Nephron (organoid): Measurements from ENCODE around the gene TRIM2.
A peak's percentile ranks its signal among the peaks of the same experiment; 100 is the strongest.

Experiments used
- H3K27ac Mint-ChIP-seq, 3 experiments: 2 replicates each; pipeline ENCODE4 v1.8.0; 2020; ENCODE audit warnings: mixed read lengths in 3 of 3, mild to moderate bottlenecking in 2 of 3, moderate library complexity in 1 of 3
- H3K27me3 Mint-ChIP-seq: 2 replicates; pipeline ENCODE4 v1.8.0; 2021; ENCODE audit warnings: low read depth, mild to moderate bottlenecking, moderate library complexity, mixed read lengths
- H3K36me3 Mint-ChIP-seq: 2 replicates; pipeline ENCODE4 v1.8.0; 2020; ENCODE audit warnings: low read depth, mixed read lengths
- H3K4me1 Mint-ChIP-seq: 2 replicates; pipeline ENCODE4 v1.8.0; 2020; ENCODE audit warnings: mixed read lengths
- H3K4me3 Mint-ChIP-seq, 3 experiments: 2 replicates each; pipeline ENCODE4 v1.8.0; 2020; ENCODE audit warnings: mild to moderate bottlenecking in 3 of 3, mixed read lengths in 3 of 3, moderate library complexity in 2 of 3
- H3K9me3 Mint-ChIP-seq: 2 replicates; pipeline ENCODE4 v1.8.0; 2020; ENCODE audit warnings: mixed read lengths
- CTCF ChIP-seq, 3 experiments: fragments of 200-600 bp; sonication (generic); IDR thresholded peaks; one replicate each; pipeline ENCODE4 v1.5.0; 2021; ENCODE audit warnings: antibody characterized with exemption in 3 of 3; ENCODE audit not compliant: unreplicated experiment in 3 of 3

Gene TRIM2

GRCh38 chr4:153221783-153222706 is 17.8 kb downstream of the TRIM2 start:
- Mint-ChIP-seq H3K4me1 (peaks cover 33% of the 10 kb centered on the region), H3K27ac (peak overlapping the region; percentile 98 to 100 (median 98)), H3K36me3 (peaks cover 33% of the 10 kb centered on the region), H3K27me3 (peaks cover 7% of the 10 kb centered on the region), H3K9me3 (no peaks in the 10 kb centered on the region), H3K4me3 (peak overlapping the region; percentile 95 to 98 (median 98))
- no peak for TF ChIP-seq CTCF (IDR thresholded peaks at IDR 0.05; ENCODE audit: unreplicated experiment in 3 of 3)

GRCh38 chr4:153222707-153223426 is 18.6 kb downstream of the TRIM2 start:
- H3K36me3 Mint-ChIP-seq = peaks cover 34% of the 10 kb centered on the region
- peak overlapping the region; percentile 95 to 98 (median 98) for H3K4me3 Mint-ChIP-seq
- peaks cover 7% of the 10 kb centered on the region for H3K27me3 Mint-ChIP-seq
- no peaks in the 10 kb centered on the region for H3K9me3 Mint-ChIP-seq
- no peak for TF ChIP-seq CTCF (IDR thresholded peaks at IDR 0.05; ENCODE audit: unreplicated experiment in 3 of 3)
- peak overlapping the region; percentile 98 to 100 (median 98) for H3K27ac Mint-ChIP-seq
- H3K4me1 Mint-ChIP-seq = peaks cover 36% of the 10 kb centered on the region

DNA sequence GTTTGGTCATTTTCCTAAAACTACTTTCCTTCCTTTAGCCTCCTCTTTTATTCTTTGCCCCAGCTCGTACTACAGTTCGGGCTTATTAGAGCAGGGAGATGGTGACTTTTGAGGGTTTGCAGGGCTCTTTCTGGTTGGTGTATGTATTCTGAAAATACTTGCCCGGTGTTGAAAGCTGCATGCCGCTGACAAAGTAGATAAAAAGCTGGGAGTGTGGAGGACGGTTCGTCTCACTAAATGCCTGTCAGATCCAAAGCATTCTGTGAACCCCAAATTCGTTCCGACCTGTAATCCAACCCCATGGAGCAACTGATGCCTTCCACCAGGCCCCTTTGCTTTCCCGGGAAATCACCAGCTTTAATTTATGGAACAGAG is 19.2 kb downstream of the TRIM2 start:
- peaks cover 3% of the 10 kb centered on the region for H3K27me3 Mint-ChIP-seq
- peak overlapping the region; percentile 97 to 100 (median 98) for H3K27ac Mint-ChIP-seq
- no peaks in the 10 kb centered on the region for H3K9me3 Mint-ChIP-seq
- peaks cover 42% of the 10 kb centered on the region for H3K4me1 Mint-ChIP-seq
- peak overlapping the region; percentile 95 to 98 (median 98) for H3K4me3 Mint-ChIP-seq
- TF ChIP-seq CTCF (IDR thresholded peaks at IDR 0.05; ENCODE audit: unreplicated experiment in 3 of 3) = no peak
- peaks cover 37% of the 10 kb centered on the region for H3K36me3 Mint-ChIP-seq

DNA sequence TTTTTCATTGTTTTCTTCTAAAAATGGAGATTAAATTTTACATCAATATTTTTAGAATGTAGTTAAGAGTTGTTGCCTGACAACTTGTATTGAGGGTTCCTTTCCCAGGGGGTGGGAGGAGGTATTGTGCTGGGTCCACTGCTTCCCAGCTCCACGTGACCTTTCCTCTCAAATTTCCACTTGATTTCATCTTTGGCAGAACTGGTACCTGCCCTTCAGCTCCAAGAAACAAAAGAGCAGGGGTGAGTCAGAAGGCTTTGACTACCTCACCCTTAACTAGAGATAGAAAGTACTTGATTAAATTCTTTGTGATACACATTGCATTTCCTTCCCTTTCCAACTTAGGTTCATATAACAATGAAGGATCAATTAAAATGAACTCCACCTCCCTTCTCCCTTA is 19.7 kb downstream of the TRIM2 start:
- H3K27me3 Mint-ChIP-seq = no peaks in the 10 kb centered on the region
- peak overlapping the region; percentile 97 to 100 (median 98) for H3K27ac Mint-ChIP-seq
- H3K9me3 Mint-ChIP-seq = no peaks in the 10 kb centered on the region
- peaks cover 47% of the 10 kb centered on the region for H3K4me1 Mint-ChIP-seq
- no peak for TF ChIP-seq CTCF (IDR thresholded peaks at IDR 0.05; ENCODE audit: unreplicated experiment in 3 of 3)
- peak overlapping the region; percentile 95 to 98 (median 98) for H3K4me3 Mint-ChIP-seq
- peaks cover 41% of the 10 kb centered on the region for H3K36me3 Mint-ChIP-seq

GRCh38 chr4:153224474-153224873 is 20.2 kb downstream of the TRIM2 start:
- Mint-ChIP-seq H3K27ac (peak overlapping the region; percentile 97 to 100 (median 98)), H3K4me3 (peak overlapping the region; percentile 95 to 98 (median 98)), H3K36me3 (peaks cover 41% of the 10 kb centered on the region), H3K4me1 (peaks cover 49% of the 10 kb centered on the region), H3K9me3 (no peaks in the 10 kb centered on the region), H3K27me3 (no peaks in the 10 kb centered on the region)
- no peak for TF ChIP-seq CTCF (IDR thresholded peaks at IDR 0.05; ENCODE audit: unreplicated experiment in 3 of 3)
